HUES64 (cell line): ENCODE results near the gene RFXAP.

Source experiments
- H3K27ac ChIP-seq: 2 replicates; pipeline ENCODE4 v1.7.0; 2013; ENCODE audit warnings: low read depth, low read length, inconsistent platforms
- H3K27me3 ChIP-seq: 2 replicates; pipeline ENCODE4 v1.6.1; 2013; ENCODE audit warnings: mild to moderate bottlenecking, low read length; ENCODE audit not compliant: insufficient read depth
- H3K36me3 ChIP-seq: 2 replicates; pipeline ENCODE4 v1.6.1; 2013; ENCODE audit warnings: mild to moderate bottlenecking, low read length; ENCODE audit not compliant: insufficient read depth
- H3K4me1 ChIP-seq: 2 replicates; pipeline ENCODE4 v1.6.1; 2013; ENCODE audit warnings: mild to moderate bottlenecking, low read length, moderate library complexity; ENCODE audit not compliant: insufficient read depth
- H3K4me3 ChIP-seq: 2 replicates; pipeline ENCODE4 v1.5.1; 2013; ENCODE audit warnings: mild to moderate bottlenecking, low read length, moderate library complexity
- H3K9ac ChIP-seq: 2 replicates; pipeline ENCODE4 v1.6.1; 2013; ENCODE audit warnings: mild to moderate bottlenecking, low read depth, low read length
- H3K9me3 ChIP-seq: 2 replicates; pipeline ENCODE4 v1.6.1; 2013; ENCODE audit warnings: low read depth, low read length; ENCODE audit not compliant: insufficient read depth
- WGBS: fragments of 150-250, 120-280 bp; methylation state at CpG from one replicate; pipeline ENCODE4 v1.1.7; 2013; ENCODE audit warnings: missing lambda C conversion rate; 5-methylcytosine and 5-hydroxymethylcytosine counted together

The RFXAP gene

GRCh38 chr13:36841391-36841790 is 22.4 kb downstream of the RFXAP start:
- H3K4me1 ChIP-seq = peaks cover 16% of the 10 kb centered on the region
- 96% methylated on average over 5 of the region's 5 CpGs for WGBS

DNA sequence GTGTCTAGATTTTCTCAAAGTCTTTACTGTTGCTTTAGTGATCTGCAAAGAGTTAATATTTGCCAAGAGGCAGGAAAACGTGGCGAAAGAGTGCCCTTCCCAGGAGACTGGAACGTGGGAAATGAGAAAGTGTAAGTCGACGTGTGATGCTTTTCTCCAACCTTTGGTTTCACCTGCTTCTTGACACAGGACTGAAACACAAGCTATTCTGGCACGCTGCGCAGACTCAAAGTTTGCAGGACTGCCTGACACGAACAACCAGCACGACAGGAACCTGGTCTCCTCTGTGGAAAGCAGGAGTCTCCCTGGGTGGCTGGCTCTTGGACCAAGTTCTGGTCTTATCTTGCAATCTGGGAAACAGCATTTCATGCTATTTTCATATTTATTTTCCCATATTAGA is 28.6 kb downstream of the RFXAP start:
- Histone ChIP-seq H3K9me3 (no peaks in the 10 kb centered on the region), H3K4me3 (no peak overlapping the region), H3K27me3 (no peaks in the 10 kb centered on the region), H3K9ac (no peak overlapping the region), H3K27ac (no peak overlapping the region), H3K36me3 (no peaks in the 10 kb centered on the region), H3K4me1 (no peaks in the 10 kb centered on the region)
- WGBS = 82% methylated on average over 9 of the region's 9 CpGs

More at GRCh38 chr13:36841391-36841790, 22.4 kb downstream of the RFXAP start:
- Histone ChIP-seq H3K4me3 (no peak overlapping the region), H3K27ac (no peak overlapping the region), H3K9ac (no peak overlapping the region), H3K9me3 (no peaks in the 10 kb centered on the region), H3K27me3 (no peaks in the 10 kb centered on the region), H3K36me3 (no peaks in the 10 kb centered on the region)

DNA sequence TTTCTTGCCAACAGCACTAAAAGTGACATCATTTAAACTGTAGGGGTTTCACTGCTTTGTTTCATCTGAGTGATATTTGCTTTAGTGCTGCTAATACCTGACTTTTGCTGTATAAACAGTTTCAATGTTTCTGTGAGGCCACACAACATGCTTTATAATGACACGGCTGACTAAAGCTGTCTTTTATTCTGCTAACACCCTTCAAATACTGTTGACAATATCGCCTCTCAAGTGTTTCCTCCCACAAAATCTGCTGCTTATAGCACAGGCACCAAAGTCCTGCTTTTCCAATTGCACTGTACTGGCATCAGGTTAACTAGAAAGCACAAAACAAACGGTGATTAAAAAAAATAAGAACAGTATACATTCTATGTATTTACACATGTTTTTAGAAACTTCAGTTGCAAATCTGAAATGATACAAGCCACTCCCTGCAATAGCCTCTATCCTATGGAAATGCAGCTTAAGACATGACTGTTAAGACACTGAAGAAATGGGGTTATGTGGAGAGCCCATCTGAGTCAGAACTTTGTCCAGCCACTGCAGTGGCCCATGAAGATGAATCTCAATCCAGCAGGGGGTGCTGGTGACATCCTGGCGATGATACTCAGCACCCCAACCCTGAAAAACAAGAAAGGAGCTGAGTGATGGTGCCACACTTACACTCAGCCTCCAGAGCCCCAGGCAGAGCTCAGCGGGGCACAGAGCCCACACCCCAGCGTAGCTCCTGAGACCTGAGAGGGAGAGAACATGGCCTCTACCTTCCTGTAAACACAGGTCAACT is 29.4 kb downstream of the RFXAP start:
- Histone ChIP-seq H3K4me3 (no peak overlapping the region), H3K9me3 (no peaks in the 10 kb centered on the region), H3K36me3 (no peaks in the 10 kb centered on the region), H3K27me3 (no peaks in the 10 kb centered on the region), H3K9ac (no peak overlapping the region), H3K4me1 (no peaks in the 10 kb centered on the region), H3K27ac (no peak overlapping the region)
- WGBS = 81% methylated on average over 5 of the region's 6 CpGs

DNA sequence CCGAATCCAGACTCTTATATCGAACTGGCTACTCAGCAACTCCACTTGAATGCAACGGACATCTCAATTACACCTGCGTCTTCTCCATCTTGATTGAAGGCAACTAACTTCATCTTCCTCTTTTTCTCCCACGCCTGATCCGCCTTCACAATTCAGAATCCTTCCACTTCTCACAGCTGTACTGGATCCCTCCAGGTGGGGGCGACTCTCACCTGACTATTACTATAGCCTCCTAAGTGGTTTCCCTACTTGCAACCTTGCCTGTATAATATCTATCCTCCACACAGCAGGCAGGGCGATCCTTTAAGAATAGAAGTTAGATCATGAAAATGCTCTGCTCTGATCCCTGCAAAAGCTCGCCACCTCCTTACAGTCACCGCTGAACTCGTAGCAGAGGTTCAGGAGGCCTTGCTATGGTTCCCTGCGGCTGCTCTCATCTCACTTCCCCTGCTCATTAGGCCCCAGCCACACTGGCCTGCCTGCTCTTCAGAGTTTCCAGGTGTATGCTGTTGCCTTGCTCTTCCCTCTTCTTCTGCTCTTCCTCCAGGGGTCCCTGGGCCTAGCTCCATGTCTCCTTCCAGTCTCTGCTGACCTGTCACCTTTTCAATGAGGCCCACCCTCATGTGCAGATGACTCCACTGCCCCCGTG is 31.9 kb downstream of the RFXAP start:
- H3K9me3 ChIP-seq = no peaks in the 10 kb centered on the region
- no peak overlapping the region for H3K4me3 ChIP-seq
- WGBS = 89% methylated on average over 13 of the region's 13 CpGs
- H3K27me3 ChIP-seq = no peaks in the 10 kb centered on the region
- no peak overlapping the region for H3K27ac ChIP-seq
- H3K36me3 ChIP-seq = no peaks in the 10 kb centered on the region
- H3K9ac ChIP-seq = no peak overlapping the region
- H3K4me1 ChIP-seq = no peaks in the 10 kb centered on the region

DNA sequence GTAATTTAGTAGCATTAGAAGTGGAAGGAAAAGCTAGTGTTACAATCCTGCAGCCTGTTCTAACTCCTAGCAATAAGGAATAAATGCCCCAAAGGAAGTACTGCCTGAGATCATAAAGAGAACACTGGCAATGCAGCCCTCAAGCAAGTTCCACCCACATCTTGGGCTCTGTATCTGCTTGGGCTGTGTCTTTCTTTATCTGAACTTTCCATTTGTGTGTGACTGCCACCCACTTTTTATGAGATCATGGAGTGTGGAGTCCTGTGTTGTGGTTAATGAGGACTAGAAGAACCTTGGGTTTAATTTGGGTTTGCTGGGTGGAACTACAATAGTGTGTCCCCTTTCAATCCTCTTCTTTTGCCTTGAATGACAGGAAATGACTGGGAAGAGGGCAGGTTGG is 38.2 kb downstream of the RFXAP start:
- Histone ChIP-seq H3K27me3 (no peaks in the 10 kb centered on the region), H3K4me3 (no peak overlapping the region), H3K9ac (no peak overlapping the region), H3K36me3 (no peaks in the 10 kb centered on the region), H3K9me3 (no peaks in the 10 kb centered on the region), H3K27ac (no peak overlapping the region), H3K4me1 (no peaks in the 10 kb centered on the region)

GRCh38 chr13:36858290-36858689 is 39.3 kb downstream of the RFXAP start:
- no peaks in the 10 kb centered on the region for H3K9me3 ChIP-seq
- no peak overlapping the region for H3K9ac ChIP-seq
- no peaks in the 10 kb centered on the region for H3K36me3 ChIP-seq
- H3K4me1 ChIP-seq = no peaks in the 10 kb centered on the region
- H3K27ac ChIP-seq = no peak overlapping the region
- no peaks in the 10 kb centered on the region for H3K27me3 ChIP-seq
- WGBS = 67% methylated on average over 3 of the region's 3 CpGs
- no peak overlapping the region for H3K4me3 ChIP-seq

GRCh38 chr13:36859259-36859658 is 40.2 kb downstream of the RFXAP start:
- Histone ChIP-seq H3K36me3 (no peaks in the 10 kb centered on the region), H3K27me3 (no peaks in the 10 kb centered on the region), H3K4me1 (no peaks in the 10 kb centered on the region), H3K9ac (no peak overlapping the region), H3K27ac (no peak overlapping the region), H3K4me3 (no peak overlapping the region), H3K9me3 (no peaks in the 10 kb centered on the region)
- 90% methylated on average over 4 of the region's 4 CpGs for WGBS

GRCh38 chr13:36862002-36862685 is 43.1 kb downstream of the RFXAP start:
- Histone ChIP-seq H3K4me3 (no peak overlapping the region), H3K27ac (no peak overlapping the region), H3K4me1 (peaks cover 6% of the 10 kb centered on the region; the same call in 1 of the 2 replicates), H3K36me3 (no peaks in the 10 kb centered on the region), H3K27me3 (no peaks in the 10 kb centered on the region), H3K9ac (no peak overlapping the region), H3K9me3 (no peaks in the 10 kb centered on the region)
- 90% methylated on average over 6 of the region's 6 CpGs for WGBS

DNA sequence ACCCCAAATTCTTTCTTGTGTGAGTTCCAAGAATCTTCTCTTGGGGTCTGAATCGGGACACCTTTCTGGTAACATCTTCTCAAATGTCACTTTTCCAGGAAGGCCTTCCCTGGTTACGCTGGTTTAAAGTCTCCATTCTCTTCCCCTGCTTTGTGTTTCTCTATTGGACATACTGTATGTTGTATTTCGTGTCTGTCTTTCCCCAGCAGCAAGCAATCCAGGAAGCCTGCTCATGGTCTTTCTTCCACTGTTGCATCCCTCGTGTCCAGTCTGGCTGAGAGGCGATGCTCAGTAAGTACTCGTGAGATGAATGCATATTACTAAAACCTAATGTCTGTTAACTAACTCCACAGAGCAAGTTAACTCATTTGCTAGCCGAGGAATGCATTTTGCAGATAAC is 43.7 kb downstream of the RFXAP start:
- WGBS = 94% methylated on average over 7 of the region's 7 CpGs
- H3K9ac ChIP-seq = no peak overlapping the region

GRCh38 chr13:36865265-36865664 is 46.2 kb downstream of the RFXAP start:
- H3K4me3 ChIP-seq = no peak overlapping the region
- H3K9ac ChIP-seq = no peak overlapping the region
- H3K4me1 ChIP-seq = peaks cover 11% of the 10 kb centered on the region; the same call in 1 of the 2 replicates
- H3K27me3 ChIP-seq = no peaks in the 10 kb centered on the region
- WGBS = 95% methylated on average over 5 of the region's 5 CpGs
- no peaks in the 10 kb centered on the region for H3K36me3 ChIP-seq
- H3K27ac ChIP-seq = no peak overlapping the region
- H3K9me3 ChIP-seq = no peaks in the 10 kb centered on the region

More for the DNA sequence above, 43.7 kb downstream of the RFXAP start:
- H3K27me3 ChIP-seq = no peaks in the 10 kb centered on the region
- no peak overlapping the region for H3K27ac ChIP-seq
- no peak overlapping the region for H3K4me3 ChIP-seq
- peaks cover 11% of the 10 kb centered on the region; the same call in 1 of the 2 replicates for H3K4me1 ChIP-seq
- H3K9me3 ChIP-seq = no peaks in the 10 kb centered on the region
- H3K36me3 ChIP-seq = no peaks in the 10 kb centered on the region

DNA sequence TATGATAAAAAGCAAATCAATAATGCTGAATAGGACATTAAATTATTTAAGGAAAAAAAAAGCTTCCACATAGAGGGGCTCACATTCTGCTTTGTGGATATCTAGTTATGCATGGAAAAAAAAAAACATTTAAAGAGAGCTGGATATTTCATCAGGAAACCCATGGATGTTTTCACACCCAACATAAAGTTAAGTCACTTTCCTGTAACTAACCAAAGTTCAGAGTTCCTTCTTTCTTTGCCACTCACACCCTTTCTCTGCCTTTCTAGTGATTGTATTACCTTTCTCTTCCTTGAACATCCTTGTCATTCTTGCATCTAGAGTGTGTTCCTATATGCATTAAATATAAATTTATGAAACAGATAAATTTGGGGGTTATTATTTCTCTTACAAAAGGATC is 47.2 kb downstream of the RFXAP start:
- no peaks in the 10 kb centered on the region for H3K27me3 ChIP-seq
- peaks cover 11% of the 10 kb centered on the region; the same call in 1 of the 2 replicates for H3K4me1 ChIP-seq
- no peak overlapping the region for H3K4me3 ChIP-seq
- H3K9me3 ChIP-seq = no peaks in the 10 kb centered on the region
- H3K9ac ChIP-seq = no peak overlapping the region
- no peak overlapping the region for H3K27ac ChIP-seq
- no peaks in the 10 kb centered on the region for H3K36me3 ChIP-seq
